ENCODE measurements around the gene FOXK1.

The FOXK1 gene

DNA sequence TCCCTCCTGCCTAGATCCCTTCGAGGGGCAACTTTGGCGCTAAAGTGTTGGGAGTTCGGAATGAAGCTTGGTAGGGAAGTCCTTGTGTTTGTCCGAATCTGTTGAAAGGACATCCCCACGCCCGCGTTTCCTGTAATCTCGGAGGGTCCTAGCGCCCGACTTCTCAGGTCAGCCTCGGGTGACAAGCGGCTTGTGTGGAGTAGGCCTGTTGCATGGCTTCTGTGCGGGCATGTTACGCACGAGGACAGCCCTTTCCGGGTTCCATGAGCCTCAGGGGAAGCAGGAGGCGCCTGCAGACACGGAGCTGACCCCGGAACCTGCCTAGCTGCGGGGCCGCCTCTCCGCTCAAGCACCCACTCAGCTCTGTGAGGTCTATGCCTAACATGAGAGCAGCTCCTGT is 64.9 kb downstream of the FOXK1 start:
- TF ChIP-seq ZFX (IDR thresholded peaks at IDR 0.05; ENCODE audit: borderline replicate concordance) = no peak
- TF ChIP-seq, protein P1, sequence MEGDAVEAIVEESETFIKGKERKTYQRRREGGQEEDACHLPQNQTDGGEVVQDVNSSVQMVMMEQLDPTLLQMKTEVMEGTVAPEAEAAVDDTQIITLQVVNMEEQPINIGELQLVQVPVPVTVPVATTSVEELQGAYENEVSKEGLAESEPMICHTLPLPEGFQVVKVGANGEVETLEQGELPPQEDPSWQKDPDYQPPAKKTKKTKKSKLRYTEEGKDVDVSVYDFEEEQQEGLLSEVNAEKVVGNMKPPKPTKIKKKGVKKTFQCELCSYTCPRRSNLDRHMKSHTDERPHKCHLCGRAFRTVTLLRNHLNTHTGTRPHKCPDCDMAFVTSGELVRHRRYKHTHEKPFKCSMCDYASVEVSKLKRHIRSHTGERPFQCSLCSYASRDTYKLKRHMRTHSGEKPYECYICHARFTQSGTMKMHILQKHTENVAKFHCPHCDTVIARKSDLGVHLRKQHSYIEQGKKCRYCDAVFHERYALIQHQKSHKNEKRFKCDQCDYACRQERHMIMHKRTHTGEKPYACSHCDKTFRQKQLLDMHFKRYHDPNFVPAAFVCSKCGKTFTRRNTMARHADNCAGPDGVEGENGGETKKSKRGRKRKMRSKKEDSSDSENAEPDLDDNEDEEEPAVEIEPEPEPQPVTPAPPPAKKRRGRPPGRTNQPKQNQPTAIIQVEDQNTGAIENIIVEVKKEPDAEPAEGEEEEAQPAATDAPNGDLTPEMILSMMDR (IDR thresholded peaks at IDR 0.05) = no peak
- H3K27ac ChIP-seq = no peak overlapping the region

DNA sequence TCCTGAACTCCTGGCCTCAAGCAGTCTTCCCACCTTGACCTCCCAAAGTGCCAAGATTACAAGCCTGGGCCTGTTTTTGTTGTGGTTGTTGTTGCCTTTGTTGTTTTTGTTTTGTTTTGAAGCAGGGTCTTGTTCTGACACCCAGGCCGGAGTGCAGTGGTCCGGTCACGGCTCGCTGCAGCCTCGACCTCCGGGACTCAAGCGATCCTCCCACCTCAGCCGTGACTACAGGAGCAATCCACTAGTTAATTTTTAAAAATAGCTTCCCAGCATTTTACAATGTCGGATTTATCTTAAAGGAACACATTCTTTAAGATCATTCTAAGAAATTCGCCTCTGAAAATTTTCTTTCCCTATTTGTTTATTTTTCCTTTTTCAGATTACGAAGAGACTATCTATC is 65.7 kb downstream of the FOXK1 start:
- TF ChIP-seq ZFX (IDR thresholded peaks at IDR 0.05; ENCODE audit: borderline replicate concordance) = no peak
- TF ChIP-seq, protein P1 (IDR thresholded peaks at IDR 0.05) = no peak
- no peak overlapping the region for H3K27ac ChIP-seq

DNA sequence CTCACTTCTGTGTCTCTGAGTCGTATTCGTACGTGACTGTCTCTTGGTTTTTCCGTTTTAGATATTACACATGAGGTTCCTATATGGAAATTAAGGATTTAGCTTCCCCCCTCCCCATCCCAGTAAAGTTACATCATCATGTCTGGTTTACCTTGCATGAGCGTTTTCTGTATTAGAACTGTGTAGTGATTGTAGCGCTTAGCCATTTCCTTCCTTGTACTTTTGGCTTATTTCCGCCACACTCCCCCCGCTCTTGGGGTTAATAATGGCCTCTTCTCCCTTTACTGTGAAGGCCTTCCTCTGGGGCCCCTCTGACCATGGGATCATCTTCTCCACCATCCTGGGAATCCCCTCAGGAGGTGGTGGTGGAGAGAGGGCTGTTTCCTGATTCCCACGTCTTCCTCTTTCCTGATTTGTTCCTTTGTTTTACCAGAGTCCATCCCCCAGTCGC is 66.2 kb downstream of the FOXK1 start:
- no peak for TF ChIP-seq ZFX (IDR thresholded peaks at IDR 0.05; ENCODE audit: borderline replicate concordance)
- no peak overlapping the region for H3K27ac ChIP-seq

DNA sequence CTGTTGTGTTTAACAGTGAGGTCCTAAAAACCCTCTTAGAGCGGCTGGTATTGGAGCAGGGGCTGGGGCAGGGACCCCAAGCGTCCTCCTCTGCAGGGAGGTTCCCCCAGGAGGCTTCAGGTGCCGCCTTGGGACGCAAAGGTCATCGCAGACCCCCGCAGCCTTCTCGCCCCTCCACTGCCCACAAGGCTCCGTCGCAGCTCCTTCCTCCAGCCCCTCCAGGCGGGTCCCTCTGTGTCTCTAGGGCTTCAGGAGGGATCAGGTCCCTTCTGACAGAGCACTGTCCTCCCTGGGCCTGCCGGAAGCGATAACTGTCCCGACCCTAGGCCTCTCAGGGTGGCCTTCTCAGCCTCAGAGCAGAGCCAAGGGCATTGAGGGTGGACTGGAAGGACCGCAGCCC is 67.3 kb downstream of the FOXK1 start:
- no peak for TF ChIP-seq ZFX (IDR thresholded peaks at IDR 0.05; ENCODE audit: borderline replicate concordance)
- TF ChIP-seq, protein P1 (IDR thresholded peaks at IDR 0.05) = no peak
- no peak overlapping the region for H3K27ac ChIP-seq

DNA sequence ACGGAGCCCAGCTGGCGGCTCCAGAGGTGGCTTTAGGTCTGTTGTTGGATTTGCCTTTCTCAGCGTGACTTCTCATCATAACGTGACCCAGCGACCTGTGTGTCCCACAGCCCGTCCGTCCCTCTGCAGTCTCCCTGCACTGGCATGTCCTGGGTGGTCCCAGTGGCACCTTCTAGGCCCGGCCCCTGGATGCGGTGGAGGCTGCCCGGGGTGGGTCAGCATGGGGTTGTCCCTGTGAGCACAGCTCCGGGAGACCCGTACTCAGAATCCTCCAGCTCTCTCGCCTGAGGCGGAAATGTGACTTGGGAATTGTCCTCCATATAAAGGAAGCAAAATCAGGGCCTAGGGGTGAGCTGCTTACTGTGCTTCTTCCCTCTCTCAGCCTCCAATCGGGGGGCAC is 67.7 kb downstream of the FOXK1 start:
- H3K27ac ChIP-seq = no peak overlapping the region
- TF ChIP-seq, protein P1 (IDR thresholded peaks at IDR 0.05) = no peak
- no peak for TF ChIP-seq ZFX (IDR thresholded peaks at IDR 0.05; ENCODE audit: borderline replicate concordance)

DNA sequence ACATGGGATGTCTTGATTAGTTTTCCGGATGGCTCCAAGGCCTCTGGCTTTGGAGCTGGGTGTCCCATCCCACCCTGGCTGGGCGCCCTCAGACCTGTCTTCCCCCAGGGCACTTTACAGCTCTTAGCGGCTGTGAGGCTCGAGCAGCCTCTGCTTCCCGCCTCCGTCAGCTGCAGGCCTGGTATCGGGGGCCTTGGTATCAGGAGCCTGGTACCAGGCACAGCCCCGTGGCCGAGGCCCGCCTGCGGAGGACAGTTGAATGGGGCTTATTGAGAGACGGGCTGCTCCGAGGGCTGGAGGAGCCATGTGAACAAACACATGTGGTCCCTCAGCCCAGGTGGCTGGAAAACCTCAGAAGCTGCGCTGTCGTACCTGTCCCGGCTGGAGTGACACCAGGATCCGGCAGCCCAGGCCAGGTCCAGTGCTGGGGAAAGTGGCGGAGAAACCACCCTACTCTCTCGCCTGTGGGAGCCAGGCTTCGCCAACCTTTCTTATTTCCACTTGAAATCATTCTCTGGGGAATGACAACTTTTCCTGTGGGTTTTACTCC is 69.4 kb downstream of the FOXK1 start:
- TF ChIP-seq, protein P1 (IDR thresholded peaks at IDR 0.05) = no peak
- TF ChIP-seq ZFX (IDR thresholded peaks at IDR 0.05; ENCODE audit: borderline replicate concordance) = no peak
- no peak overlapping the region for H3K27ac ChIP-seq

DNA sequence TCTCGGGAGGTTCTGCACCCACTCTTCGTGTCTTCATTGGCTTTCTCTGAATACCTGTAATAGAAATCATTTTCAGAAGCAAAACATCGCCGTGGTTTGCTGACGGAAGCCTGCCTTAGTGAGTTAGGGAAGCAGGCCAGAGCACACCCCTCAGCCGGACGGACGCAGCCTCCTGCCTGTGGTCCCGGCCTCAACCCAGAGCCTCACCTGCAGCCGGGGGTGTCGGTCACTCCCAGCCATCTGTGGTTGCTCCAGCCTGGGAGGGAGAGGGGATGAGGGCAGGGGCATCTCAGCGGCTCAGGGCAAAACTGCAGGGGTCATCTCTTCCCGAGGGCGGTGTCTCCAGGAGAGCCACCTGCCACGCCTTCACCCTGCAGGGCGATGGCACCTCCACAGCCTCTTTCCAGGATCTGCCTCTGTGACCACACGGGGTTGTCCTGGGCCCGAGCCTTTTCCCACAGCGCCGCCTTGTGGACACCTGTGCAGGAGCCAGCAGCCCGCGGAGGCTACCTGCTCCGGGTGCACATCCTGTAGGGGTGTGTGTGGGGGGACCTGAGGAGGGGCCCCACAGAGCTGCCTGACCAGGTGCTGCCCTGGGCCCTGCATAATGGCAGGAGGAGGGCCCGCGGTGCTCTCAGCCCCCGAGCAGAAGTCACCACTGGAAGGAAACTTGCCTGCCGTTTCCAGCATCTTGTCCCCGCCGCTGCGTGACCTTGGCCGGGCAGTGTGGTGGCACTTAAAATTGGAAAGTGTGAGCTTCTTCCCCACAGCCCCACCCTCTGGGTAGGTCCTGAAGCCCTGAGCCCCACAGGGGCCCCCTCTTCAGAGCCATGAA is 71.7 kb downstream of the FOXK1 start:
- no peak overlapping the region for H3K27ac ChIP-seq
- TF ChIP-seq, protein P1 (IDR thresholded peaks at IDR 0.05) = peak; percentile 99
- TF ChIP-seq ZFX (IDR thresholded peaks at IDR 0.05; ENCODE audit: borderline replicate concordance) = no peak

Data from 22Rv1 (cell line).